GM23338 (cell line): Measurements from ENCODE around the gene SERPINA5. TPM values are rescaled to one million over a fixed set of nuclear protein-coding genes. Genes with fewer than 3 reads are reported as not detected.

Experiments
- ATAC-seq: fragments of 200-7000 bp; cut with Tn5 transposase; 3 replicates; pipeline ENCODE4 v1.9.1; 2020
- DNase-seq: peaks from one replicate; pipeline ENCODE4 v3.0.0-alpha.2; 2015; ENCODE audit warnings: low spot score
- H2AFZ ChIP-seq: fragments of 200-600 bp; sonication (generic); 2 replicates; pipeline ENCODE4 v1.8.0; 2016; ENCODE audit warnings: antibody characterized with exemption, mild to moderate bottlenecking, moderate library complexity
- H3F3A ChIP-seq: fragments of 200-600 bp; sonication (generic); replicated peaks from 2 replicates; pipeline ENCODE4 v1.8.0; 2017; ENCODE audit warnings: antibody characterized with exemption, mixed run types, low read depth
- H3K27ac ChIP-seq: fragments of 200-600 bp; sonication (generic); 2 replicates; pipeline ENCODE4 v1.6.1; 2016; ENCODE audit warnings: low read depth
- H3K27me3 ChIP-seq: fragments of 200-600 bp; sonication (generic); 2 replicates; pipeline ENCODE4 v1.8.0; 2016; ENCODE audit warnings: mild to moderate bottlenecking, mixed run types, moderate library complexity; ENCODE audit not compliant: insufficient read depth
- H3K36me3 ChIP-seq: fragments of 200-600 bp; sonication (generic); 2 replicates; pipeline ENCODE4 v1.8.0; 2016; ENCODE audit warnings: mild to moderate bottlenecking; ENCODE audit not compliant: insufficient read depth
- H3K4me1 ChIP-seq: fragments of 200-600 bp; sonication (generic); 2 replicates; pipeline ENCODE4 v1.8.0; 2016; ENCODE audit warnings: mild to moderate bottlenecking, moderate library complexity; ENCODE audit not compliant: insufficient read depth
- H3K4me2 ChIP-seq: fragments of 200-600 bp; sonication (generic); 2 replicates; pipeline ENCODE4 v1.7.1; 2017; ENCODE audit warnings: mixed run types
- H3K4me3 ChIP-seq: fragments of 200-600 bp; sonication (generic); 2 replicates; pipeline ENCODE4 v1.6.1; 2016; ENCODE audit warnings: mixed run types
- H3K79me2 ChIP-seq: fragments of 200-600 bp; sonication (generic); replicated peaks from 2 replicates; pipeline ENCODE4 v1.8.0; 2017; ENCODE audit warnings: mild to moderate bottlenecking; ENCODE audit not compliant: insufficient read depth
- H3K9me2 ChIP-seq: fragments of 200-600 bp; sonication (generic); 2 replicates; pipeline ENCODE4 v1.8.0; 2017; ENCODE audit not compliant: insufficient read depth
- H4K20me1 ChIP-seq: fragments of 200-600 bp; sonication (generic); replicated peaks from 2 replicates; pipeline ENCODE4 v1.8.0; 2017; ENCODE audit warnings: mild to moderate bottlenecking; ENCODE audit not compliant: insufficient read depth
- H3K27ac Mint-ChIP-seq: 2 replicates; pipeline ENCODE4 v1.8.0; 2020; ENCODE audit warnings: inconsistent platforms, mild to moderate bottlenecking, moderate library complexity, mixed read lengths
- H3K27me3 Mint-ChIP-seq: 3 replicates; pipeline ENCODE4 v1.8.0; 2022; ENCODE audit warnings: low read depth, mild to moderate bottlenecking, moderate library complexity, mixed read lengths, inconsistent platforms; ENCODE audit not compliant: insufficient read depth, poor library complexity
- H3K36me3 Mint-ChIP-seq: 3 replicates; pipeline ENCODE4 v1.8.0; 2021; ENCODE audit warnings: low read depth, mild to moderate bottlenecking, inconsistent platforms, moderate library complexity, mixed read lengths
- H3K4me1 Mint-ChIP-seq: 3 replicates; pipeline ENCODE4 v1.8.0; 2020; ENCODE audit warnings: mild to moderate bottlenecking, inconsistent platforms, mixed read lengths
- H3K4me3 Mint-ChIP-seq: 3 replicates; pipeline ENCODE4 v1.8.0; 2021; ENCODE audit warnings: moderate library complexity, mild to moderate bottlenecking, inconsistent platforms, mixed read lengths
- H3K9me3 Mint-ChIP-seq: 3 replicates; pipeline ENCODE4 v1.8.0; 2020; ENCODE audit warnings: moderate library complexity, mild to moderate bottlenecking, inconsistent platforms, mixed read lengths
- CREB1 ChIP-seq: fragments of 250-450 bp; sonication (Bioruptor Pico); IDR thresholded peaks from 2 replicates; pipeline ENCODE4 v1.5.0; 2020; ENCODE audit warnings: low read depth, mild to moderate bottlenecking, moderate library complexity
- EZH2 ChIP-seq: fragments of 200-600 bp; sonication (generic); IDR thresholded peaks from one replicate; pipeline ENCODE4 v1.8.0; 2017; ENCODE audit warnings: antibody characterized with exemption, mild to moderate bottlenecking, low read depth; ENCODE audit not compliant: unreplicated experiment
- EZH2phosphoT487 ChIP-seq: fragments of 200-600 bp; sonication (generic); IDR thresholded peaks from one replicate; pipeline ENCODE4 v1.8.1; 2018; ENCODE audit warnings: antibody characterized with exemption; ENCODE audit not compliant: unreplicated experiment
- JUNB ChIP-seq: IDR thresholded peaks from one replicate; pipeline ENCODE4 v1.6.1; 2016; ENCODE audit warnings: antibody characterized with exemption; ENCODE audit not compliant: unreplicated experiment
- NANOG ChIP-seq: IDR thresholded peaks from 2 replicates; pipeline ENCODE4 v1.6.1; 2016; ENCODE audit warnings: antibody characterized with exemption, borderline replicate concordance
- POLR2AphosphoS5 ChIP-seq: IDR thresholded peaks from 2 replicates; pipeline ENCODE4 v1.6.1; 2016; ENCODE audit warnings: antibody characterized with exemption, low read depth
- STAT1 ChIP-seq: IDR thresholded peaks from one replicate; pipeline ENCODE4 v1.6.1; 2016; ENCODE audit warnings: antibody characterized with exemption; ENCODE audit not compliant: unreplicated experiment
- ZNF114 ChIP-seq: fragments of 250-450 bp; sonication (Bioruptor Pico); IDR thresholded peaks from 2 replicates; pipeline ENCODE4 v1.5.0; 2020; ENCODE audit warnings: mild to moderate bottlenecking, moderate library complexity
- ZNF331 ChIP-seq: fragments of 250-450 bp; sonication (Bioruptor Pico); IDR thresholded peaks from 2 replicates; pipeline ENCODE4 v1.5.0; 2020; ENCODE audit warnings: low read depth, mild to moderate bottlenecking, moderate library complexity
- polyA plus RNA-seq: library from polyadenylated mRNA; unstranded; fragments of >200 nt; fragmentation: Nextera tagmentation; extraction: Ambion mirVana; gene quantifications from 2 replicates; pipeline ENCODE4 v1.2.1, GENCODE V29; 2016
- total RNA-seq: library from RNA; depleted of rRNA; stranded (reverse); fragments of >200 nt; shearing (Covaris generic); gene quantifications from 2 replicates; pipeline ENCODE4 v1.2.3, GENCODE V29; 2014
- TF ChIP-seq, protein P1 (sequence below): IDR thresholded peaks from one replicate; pipeline ENCODE4 v1.6.1; 2018; ENCODE audit warnings: antibody characterized with exemption; ENCODE audit not compliant: unreplicated experiment
- TF ChIP-seq, protein P2 (sequence below): IDR thresholded peaks from 2 replicates; pipeline ENCODE4 v1.6.1; 2016; ENCODE audit warnings: antibody characterized with exemption
- TF ChIP-seq, protein P3 (sequence below): fragments of 250-450 bp; sonication (Bioruptor Pico); IDR thresholded peaks from 2 replicates; pipeline ENCODE4 v1.5.0; 2020; ENCODE audit warnings: mild to moderate bottlenecking, moderate library complexity
- TF ChIP-seq, protein P4 (sequence below), 2 experiments: fragments of 200-600 bp in 1 of 2; sonication (generic) in 1 of 2; conservative IDR thresholded peaks; 2 replicates each; pipeline versions ENCODE4 v1.5.1 to v1.6.1; 2016 to 2017; ENCODE audit warnings: antibody characterized with exemption in 2 of 2, low read depth in 2 of 2, mild to moderate bottlenecking in 2 of 2, moderate library complexity in 1 of 2

Gene SERPINA5
- total and polyA plus RNA-seq, 2 experiments from 2014 or later: 0.81 to 0.90 TPM

DNA sequence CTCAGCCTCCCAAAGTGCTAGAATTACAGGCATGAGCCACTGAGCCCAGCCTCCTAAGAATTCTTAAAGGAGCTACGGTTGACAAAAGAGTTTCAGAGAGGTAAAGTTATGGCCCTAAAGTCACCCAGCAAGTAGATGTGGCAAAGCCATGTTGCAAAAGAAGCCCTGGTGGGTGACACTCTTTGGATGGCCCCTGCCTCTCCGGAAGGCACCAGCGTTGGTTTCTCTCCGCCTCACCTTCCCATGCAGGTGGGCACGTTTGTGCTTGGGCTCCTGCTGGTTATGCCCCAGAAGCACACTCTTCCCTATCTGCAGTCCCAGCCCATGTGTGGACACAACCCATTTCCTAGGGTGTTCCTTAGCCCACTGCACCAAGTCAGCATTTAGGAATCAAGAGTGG lies 21.5 kb downstream of the SERPINA5 start:
- H3K27me3 ChIP-seq: no peaks in the 10 kb centered on the region
- Mint-ChIP-seq H3K27me3 (peaks cover 7% of the 10 kb centered on the region), H3K4me1 (peaks cover 13% of the 10 kb centered on the region), H3K4me3 (no peak overlapping the region), H3K9me3 (peaks cover 7% of the 10 kb centered on the region), H3K36me3 (no peaks in the 10 kb centered on the region; the same call in 1 of the 3 replicates), H3K27ac (no peak overlapping the region)
- no peak overlapping the region; the same call in 1 of the 2 replicates for H2AFZ ChIP-seq
- no peak overlapping the region for H3K27ac ChIP-seq
- H3F3A ChIP-seq: no peaks in the 10 kb centered on the region
- no peaks in the 10 kb centered on the region for H4K20me1 ChIP-seq
- no peak overlapping the region for H3K4me2 ChIP-seq
- no peaks in the 10 kb centered on the region for H3K36me3 ChIP-seq
- no peak overlapping the region for H3K4me3 ChIP-seq
- no peaks in the 10 kb centered on the region for H3K79me2 ChIP-seq
- TF ChIP-seq, protein P1, sequence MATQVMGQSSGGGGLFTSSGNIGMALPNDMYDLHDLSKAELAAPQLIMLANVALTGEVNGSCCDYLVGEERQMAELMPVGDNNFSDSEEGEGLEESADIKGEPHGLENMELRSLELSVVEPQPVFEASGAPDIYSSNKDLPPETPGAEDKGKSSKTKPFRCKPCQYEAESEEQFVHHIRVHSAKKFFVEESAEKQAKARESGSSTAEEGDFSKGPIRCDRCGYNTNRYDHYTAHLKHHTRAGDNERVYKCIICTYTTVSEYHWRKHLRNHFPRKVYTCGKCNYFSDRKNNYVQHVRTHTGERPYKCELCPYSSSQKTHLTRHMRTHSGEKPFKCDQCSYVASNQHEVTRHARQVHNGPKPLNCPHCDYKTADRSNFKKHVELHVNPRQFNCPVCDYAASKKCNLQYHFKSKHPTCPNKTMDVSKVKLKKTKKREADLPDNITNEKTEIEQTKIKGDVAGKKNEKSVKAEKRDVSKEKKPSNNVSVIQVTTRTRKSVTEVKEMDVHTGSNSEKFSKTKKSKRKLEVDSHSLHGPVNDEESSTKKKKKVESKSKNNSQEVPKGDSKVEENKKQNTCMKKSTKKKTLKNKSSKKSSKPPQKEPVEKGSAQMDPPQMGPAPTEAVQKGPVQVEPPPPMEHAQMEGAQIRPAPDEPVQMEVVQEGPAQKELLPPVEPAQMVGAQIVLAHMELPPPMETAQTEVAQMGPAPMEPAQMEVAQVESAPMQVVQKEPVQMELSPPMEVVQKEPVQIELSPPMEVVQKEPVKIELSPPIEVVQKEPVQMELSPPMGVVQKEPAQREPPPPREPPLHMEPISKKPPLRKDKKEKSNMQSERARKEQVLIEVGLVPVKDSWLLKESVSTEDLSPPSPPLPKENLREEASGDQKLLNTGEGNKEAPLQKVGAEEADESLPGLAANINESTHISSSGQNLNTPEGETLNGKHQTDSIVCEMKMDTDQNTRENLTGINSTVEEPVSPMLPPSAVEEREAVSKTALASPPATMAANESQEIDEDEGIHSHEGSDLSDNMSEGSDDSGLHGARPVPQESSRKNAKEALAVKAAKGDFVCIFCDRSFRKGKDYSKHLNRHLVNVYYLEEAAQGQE: no peak
- TF ChIP-seq CREB1 (CRISPR knock-in tag) (no peak), POLR2AphosphoS5 (no peak), JUNB (no peak), ZNF331 (CRISPR knock-in tag) (no peak), EZH2 (no peak), ZNF114 (CRISPR knock-in tag) (no peak), NANOG (no peak), STAT1 (no peak), EZH2phosphoT487 (no peak)
- TF ChIP-seq, protein P2, sequence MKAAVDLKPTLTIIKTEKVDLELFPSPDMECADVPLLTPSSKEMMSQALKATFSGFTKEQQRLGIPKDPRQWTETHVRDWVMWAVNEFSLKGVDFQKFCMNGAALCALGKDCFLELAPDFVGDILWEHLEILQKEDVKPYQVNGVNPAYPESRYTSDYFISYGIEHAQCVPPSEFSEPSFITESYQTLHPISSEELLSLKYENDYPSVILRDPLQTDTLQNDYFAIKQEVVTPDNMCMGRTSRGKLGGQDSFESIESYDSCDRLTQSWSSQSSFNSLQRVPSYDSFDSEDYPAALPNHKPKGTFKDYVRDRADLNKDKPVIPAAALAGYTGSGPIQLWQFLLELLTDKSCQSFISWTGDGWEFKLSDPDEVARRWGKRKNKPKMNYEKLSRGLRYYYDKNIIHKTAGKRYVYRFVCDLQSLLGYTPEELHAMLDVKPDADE: no peak
- TF ChIP-seq, protein P3, sequence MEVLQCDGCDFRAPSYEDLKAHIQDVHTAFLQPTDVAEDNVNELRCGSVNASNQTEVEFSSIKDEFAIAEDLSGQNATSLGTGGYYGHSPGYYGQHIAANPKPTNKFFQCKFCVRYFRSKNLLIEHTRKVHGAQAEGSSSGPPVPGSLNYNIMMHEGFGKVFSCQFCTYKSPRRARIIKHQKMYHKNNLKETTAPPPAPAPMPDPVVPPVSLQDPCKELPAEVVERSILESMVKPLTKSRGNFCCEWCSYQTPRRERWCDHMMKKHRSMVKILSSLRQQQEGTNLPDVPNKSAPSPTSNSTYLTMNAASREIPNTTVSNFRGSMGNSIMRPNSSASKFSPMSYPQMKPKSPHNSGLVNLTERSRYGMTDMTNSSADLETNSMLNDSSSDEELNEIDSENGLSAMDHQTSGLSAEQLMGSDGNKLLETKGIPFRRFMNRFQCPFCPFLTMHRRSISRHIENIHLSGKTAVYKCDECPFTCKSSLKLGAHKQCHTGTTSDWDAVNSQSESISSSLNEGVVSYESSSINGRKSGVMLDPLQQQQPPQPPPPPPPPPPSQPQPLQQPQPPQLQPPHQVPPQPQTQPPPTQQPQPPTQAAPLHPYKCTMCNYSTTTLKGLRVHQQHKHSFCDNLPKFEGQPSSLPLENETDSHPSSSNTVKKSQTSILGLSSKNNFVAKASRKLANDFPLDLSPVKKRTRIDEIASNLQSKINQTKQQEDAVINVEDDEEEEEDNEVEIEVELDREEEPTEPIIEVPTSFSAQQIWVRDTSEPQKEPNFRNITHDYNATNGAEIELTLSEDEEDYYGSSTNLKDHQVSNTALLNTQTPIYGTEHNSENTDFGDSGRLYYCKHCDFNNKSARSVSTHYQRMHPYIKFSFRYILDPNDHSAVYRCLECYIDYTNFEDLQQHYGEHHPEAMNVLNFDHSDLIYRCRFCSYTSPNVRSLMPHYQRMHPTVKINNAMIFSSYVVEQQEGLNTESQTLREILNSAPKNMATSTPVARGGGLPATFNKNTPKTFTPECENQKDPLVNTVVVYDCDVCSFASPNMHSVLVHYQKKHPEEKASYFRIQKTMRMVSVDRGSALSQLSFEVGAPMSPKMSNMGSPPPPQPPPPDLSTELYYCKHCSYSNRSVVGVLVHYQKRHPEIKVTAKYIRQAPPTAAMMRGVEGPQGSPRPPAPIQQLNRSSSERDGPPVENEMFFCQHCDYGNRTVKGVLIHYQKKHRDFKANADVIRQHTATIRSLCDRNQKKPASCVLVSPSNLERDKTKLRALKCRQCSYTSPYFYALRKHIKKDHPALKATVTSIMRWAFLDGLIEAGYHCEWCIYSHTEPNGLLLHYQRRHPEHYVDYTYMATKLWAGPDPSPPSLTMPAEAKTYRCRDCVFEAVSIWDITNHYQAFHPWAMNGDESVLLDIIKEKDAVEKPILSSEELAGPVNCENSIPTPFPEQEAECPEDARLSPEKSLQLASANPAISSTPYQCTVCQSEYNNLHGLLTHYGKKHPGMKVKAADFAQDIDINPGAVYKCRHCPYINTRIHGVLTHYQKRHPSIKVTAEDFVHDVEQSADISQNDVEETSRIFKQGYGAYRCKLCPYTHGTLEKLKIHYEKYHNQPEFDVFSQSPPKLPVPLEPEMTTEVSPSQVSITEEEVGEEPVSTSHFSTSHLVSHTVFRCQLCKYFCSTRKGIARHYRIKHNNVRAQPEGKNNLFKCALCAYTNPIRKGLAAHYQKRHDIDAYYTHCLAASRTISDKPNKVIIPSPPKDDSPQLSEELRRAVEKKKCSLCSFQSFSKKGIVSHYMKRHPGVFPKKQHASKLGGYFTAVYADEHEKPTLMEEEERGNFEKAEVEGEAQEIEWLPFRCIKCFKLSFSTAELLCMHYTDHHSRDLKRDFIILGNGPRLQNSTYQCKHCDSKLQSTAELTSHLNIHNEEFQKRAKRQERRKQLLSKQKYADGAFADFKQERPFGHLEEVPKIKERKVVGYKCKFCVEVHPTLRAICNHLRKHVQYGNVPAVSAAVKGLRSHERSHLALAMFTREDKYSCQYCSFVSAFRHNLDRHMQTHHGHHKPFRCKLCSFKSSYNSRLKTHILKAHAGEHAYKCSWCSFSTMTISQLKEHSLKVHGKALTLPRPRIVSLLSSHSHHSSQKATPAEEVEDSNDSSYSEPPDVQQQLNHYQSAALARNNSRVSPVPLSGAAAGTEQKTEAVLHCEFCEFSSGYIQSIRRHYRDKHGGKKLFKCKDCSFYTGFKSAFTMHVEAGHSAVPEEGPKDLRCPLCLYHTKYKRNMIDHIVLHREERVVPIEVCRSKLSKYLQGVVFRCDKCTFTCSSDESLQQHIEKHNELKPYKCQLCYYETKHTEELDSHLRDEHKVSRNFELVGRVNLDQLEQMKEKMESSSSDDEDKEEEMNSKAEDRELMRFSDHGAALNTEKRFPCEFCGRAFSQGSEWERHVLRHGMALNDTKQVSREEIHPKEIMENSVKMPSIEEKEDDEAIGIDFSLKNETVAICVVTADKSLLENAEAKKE (CRISPR knock-in tag): no peak
- TF ChIP-seq, protein P4, sequence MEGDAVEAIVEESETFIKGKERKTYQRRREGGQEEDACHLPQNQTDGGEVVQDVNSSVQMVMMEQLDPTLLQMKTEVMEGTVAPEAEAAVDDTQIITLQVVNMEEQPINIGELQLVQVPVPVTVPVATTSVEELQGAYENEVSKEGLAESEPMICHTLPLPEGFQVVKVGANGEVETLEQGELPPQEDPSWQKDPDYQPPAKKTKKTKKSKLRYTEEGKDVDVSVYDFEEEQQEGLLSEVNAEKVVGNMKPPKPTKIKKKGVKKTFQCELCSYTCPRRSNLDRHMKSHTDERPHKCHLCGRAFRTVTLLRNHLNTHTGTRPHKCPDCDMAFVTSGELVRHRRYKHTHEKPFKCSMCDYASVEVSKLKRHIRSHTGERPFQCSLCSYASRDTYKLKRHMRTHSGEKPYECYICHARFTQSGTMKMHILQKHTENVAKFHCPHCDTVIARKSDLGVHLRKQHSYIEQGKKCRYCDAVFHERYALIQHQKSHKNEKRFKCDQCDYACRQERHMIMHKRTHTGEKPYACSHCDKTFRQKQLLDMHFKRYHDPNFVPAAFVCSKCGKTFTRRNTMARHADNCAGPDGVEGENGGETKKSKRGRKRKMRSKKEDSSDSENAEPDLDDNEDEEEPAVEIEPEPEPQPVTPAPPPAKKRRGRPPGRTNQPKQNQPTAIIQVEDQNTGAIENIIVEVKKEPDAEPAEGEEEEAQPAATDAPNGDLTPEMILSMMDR (conservative IDR thresholded peaks at IDR 0.05; ENCODE audit: low read depth in 2 of 2): no peak
- no peaks in the 10 kb centered on the region for H3K4me1 ChIP-seq
- no peak for ATAC-seq
- no peaks in the 10 kb centered on the region for H3K9me2 ChIP-seq
- DNase-seq: no peak
